Myocyte (in vitro differentiated cells): ENCODE results near the gene CLDN15. TPM values are rescaled to one million over a fixed set of nuclear protein-coding genes. Genes with fewer than 3 reads are reported as not detected.
A peak's percentile ranks its signal among the peaks of the same experiment; 100 is the strongest.
"Not testable (repeated sequence)": the region's sequence is repeated elsewhere in the genome, so short reads cannot be mapped to it uniquely, and the experiment has no call there.

Source experiments
- DNase-seq: peaks from one replicate; pipeline ENCODE4 v3.0.0-alpha.2; 2012; ENCODE audit warnings: low read depth
- polyA plus RNA-seq: library from polyadenylated mRNA; unstranded; fragments of >200 nt; gene quantifications from one replicate; pipeline ENCODE4 v1.2.1, GENCODE V29; 2012; ENCODE audit warnings: missing spikeins
- total RNA-seq: library from RNA; depleted of rRNA; stranded (reverse); fragments of >200 nt; gene quantifications from 2 replicates; pipeline ENCODE4 v1.2.3, GENCODE V29; 2014

The CLDN15 gene
- total RNA-seq: 3.8 and 6.6 TPM in 2 replicates
- polyA plus RNA-seq: 7.6 TPM

GRCh38 chr7:101237206-101238067 is at the start of gene CLDN15:
Gene CLDN15, minus strand, starts transcription at chr7:101237802. Its CDS starts 221 bp downstream, at chr7:101237581.
- DNase-seq: no peak

GRCh38 chr7:101287032-101287431 is 49.4 kb upstream of the CLDN15 start:
- no peak for DNase-seq

GRCh38 chr7:101285880-101286279 is 48.3 kb upstream of the CLDN15 start:
- not testable (repeated sequence) for DNase-seq

GRCh38 chr7:101285171-101285570 is 47.6 kb upstream of the CLDN15 start:
- DNase-seq: no peak

- DNase-seq: not testable (repeated sequence)
These were observed 43.3 kb upstream of the CLDN15 start for GRCh38 chr7:101280912-101281311.

GRCh38 chr7:101278461-101279292 is 41.1 kb upstream of the CLDN15 start:
- DNase-seq: no peak

GRCh38 chr7:101277155-101277554 is 39.6 kb upstream of the CLDN15 start:
- DNase-seq: no peak

- no peak for DNase-seq
These were observed 35.6 kb upstream of the CLDN15 start for GRCh38 chr7:101273206-101273605.

- no peak for DNase-seq
These were observed 33.4 kb upstream of the CLDN15 start for GRCh38 chr7:101271021-101271420.

GRCh38 chr7:101269664-101270063 is 32.1 kb upstream of the CLDN15 start:
- no peak for DNase-seq

- no peak for DNase-seq
These were observed 28.3 kb upstream of the CLDN15 start for GRCh38 chr7:101265622-101266516.

- DNase-seq: not testable (repeated sequence)
These were observed 26.6 kb upstream of the CLDN15 start for GRCh38 chr7:101264102-101264706.

- DNase-seq: no peak
These were observed 20.7 kb upstream of the CLDN15 start for GRCh38 chr7:101258243-101258731.

- DNase-seq: no peak
These were observed 18.2 kb upstream of the CLDN15 start for GRCh38 chr7:101255796-101256195.

GRCh38 chr7:101253199-101253598 is 15.6 kb upstream of the CLDN15 start:
- DNase-seq: not testable (repeated sequence)

GRCh38 chr7:101251871-101252659 is 14.5 kb upstream of the CLDN15 start:
- peak; percentile 100 for DNase-seq

- DNase-seq: no peak
These were observed 12.7 kb upstream of the CLDN15 start for GRCh38 chr7:101250324-101250723.

GRCh38 chr7:101248276-101248675 is 10.7 kb upstream of the CLDN15 start:
- DNase-seq: no peak

- DNase-seq: no peak
These were observed 7.6 kb upstream of the CLDN15 start for GRCh38 chr7:101245147-101245668.
